Measurements from ENCODE around the gene ATP6V0B.

- TF ChIP-seq CREB1 (IDR thresholded peaks at IDR 0.05) (no peak), CREB1 (CRISPR knock-in tag; IDR thresholded peaks at IDR 0.05) (no peak), MYC (IDR thresholded peaks at IDR 0.05; ENCODE audit: low read depth, low read length) (no peak), MYC (CRISPR knock-in tag; IDR thresholded peaks at IDR 0.05; ENCODE audit: borderline replicate concordance, low read depth) (no peak), HMG20B (CRISPR knock-in tag; IDR thresholded peaks at IDR 0.05) (no peak), POLR2A (conservative IDR thresholded peaks at IDR 0.05) (no peak), SMARCB1 (IDR thresholded peaks at IDR 0.05; ENCODE audit: insufficient read length, low read depth) (no peak), GABPA (tag; conservative IDR thresholded peaks at IDR 0.05; ENCODE audit: low read depth) (no peak), ZNF778 (CRISPR knock-in tag; IDR thresholded peaks at IDR 0.05) (no peak), EP300 (IDR thresholded peaks at IDR 0.05; ENCODE audit: low read length) (no peak), MCM2 (IDR thresholded peaks at IDR 0.05; ENCODE audit: low read depth) (no peak), PBX2 (CRISPR knock-in tag; IDR thresholded peaks at IDR 0.05; ENCODE audit: low read depth) (no peak), PBX2 (tag; conservative IDR thresholded peaks at IDR 0.05; ENCODE audit: low read depth) (no peak), CTCF (IDR thresholded peaks at IDR 0.05 in 2 of 3, conservative IDR thresholded peaks at IDR 0.05 in 1 of 3; ENCODE audit: insufficient read depth in 2 of 3, low read depth in 1 of 3, low read length in 3 of 3) (no peak), HDAC6 (IDR thresholded peaks at IDR 0.05; ENCODE audit: low read depth, low read length) (no peak), STAT6 (CRISPR knock-in tag; IDR thresholded peaks at IDR 0.05) (no peak)
Observed at GRCh38 chr1:43976890-43977289, 2.1 kb downstream of the ATP6V0B start.

Data from K562 (cell line).